SK-N-SH treated with all-trans-retinoic acid at 6 μM for 48 hours (cell line): ENCODE results near the gene RALGAPA1.
"Not testable (repeated sequence)": the region's sequence is repeated elsewhere in the genome, so short reads cannot be mapped to it uniquely, and the experiment has no call there.

Experiments used
- BACH2 ChIP-seq: fragments of 250-450 bp; sonication (Bioruptor Pico); IDR thresholded peaks from 2 replicates; pipeline ENCODE4 v1.9.0; 2021; ENCODE audit warnings: mild to moderate bottlenecking, borderline replicate concordance
- ISL1 ChIP-seq: fragments of 250-450 bp; sonication (Bioruptor Pico); IDR thresholded peaks from 2 replicates; pipeline ENCODE4 v2.1.2; 2022; ENCODE audit warnings: mild to moderate bottlenecking, moderate library complexity
- RARB ChIP-seq: fragments of 250-450 bp; sonication (Bioruptor Pico); IDR thresholded peaks from 2 replicates; pipeline ENCODE4 v1.8.0; 2021; ENCODE audit warnings: mild to moderate bottlenecking, moderate library complexity
- TSHZ2 ChIP-seq: fragments of 250-450 bp; sonication (Bioruptor Pico); IDR thresholded peaks from 2 replicates; pipeline ENCODE4 v1.5.0; 2020; ENCODE audit warnings: mild to moderate bottlenecking, moderate library complexity
- ZFP30 ChIP-seq: fragments of 450-650 bp; formaldehyde crosslinking; IDR thresholded peaks from 2 replicates; pipeline ENCODE4 v1.5.0; 2022; ENCODE audit warnings: mild to moderate bottlenecking, moderate library complexity

- TF ChIP-seq TSHZ2, ISL1, RARB, ZFP30, BACH2 (CRISPR knock-in tag): not testable (repeated sequence)
Measured at GRCh38 chr14:35626947-35627346, 182.1 kb downstream of the RALGAPA1 start.
